Measurements from ENCODE around the gene ARHGDIA.

DNA sequence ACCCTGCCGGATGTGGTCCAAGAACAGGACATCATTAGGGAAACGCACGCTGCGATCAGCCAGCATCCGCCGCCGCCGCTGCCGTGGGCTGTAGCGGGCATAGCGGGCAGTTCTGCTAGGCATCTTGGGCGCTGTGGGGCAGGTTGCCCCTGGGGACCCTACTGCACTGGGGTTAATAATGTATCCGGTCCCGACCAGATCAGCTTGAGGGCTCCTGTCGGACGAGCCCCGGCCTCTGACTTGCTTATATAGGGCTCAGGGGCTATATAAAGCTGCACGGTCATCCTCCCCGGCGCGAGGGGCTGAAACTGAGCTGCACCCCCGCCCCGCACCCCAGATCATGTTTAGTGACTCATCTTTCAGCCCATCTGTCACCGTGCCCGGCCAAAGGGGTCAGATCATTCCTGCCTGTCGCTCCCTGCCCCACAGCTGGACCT, 36.3 kb downstream of the ARHGDIA start, which contains the start of gene PPP1R27:
- TF ChIP-seq POLR2AphosphoS5 (IDR thresholded peaks at IDR 0.05; ENCODE audit: low read depth, low read length) (no peak), TAF1 (IDR thresholded peaks at IDR 0.05; ENCODE audit: low read depth, low read length) (no peak), POLR2A (IDR thresholded peaks at IDR 0.05; ENCODE audit: low read depth, low read length) (no peak), PAX5 (IDR thresholded peaks at IDR 0.05; ENCODE audit: insufficient read depth, low read length, severe bottlenecking) (no peak), SPI1 (IDR thresholded peaks at IDR 0.05; ENCODE audit: low read depth, low read length) (no peak), POU2F2 (IDR thresholded peaks at IDR 0.05; ENCODE audit: low read depth, low read length) (no peak)

All from GM12891 (cell line).